HG02870 (cell line): ENCODE results near the gene HERC2.
"Not testable (repeated sequence)": the region's sequence is repeated elsewhere in the genome, so short reads cannot be mapped to it uniquely, and the experiment has no call there.

ENCODE experiments used
- ATAC-seq: cut with Tn5 transposase; IDR thresholded peaks from one replicate; pipeline ENCODE4 v1.9.1; 2021; ENCODE audit warnings: mild to moderate bottlenecking, moderate library complexity; ENCODE audit not compliant: unreplicated experiment

The HERC2 gene

GRCh38 chr15:28185148-28185895 is 136.7 kb downstream of the HERC2 start:
- no peak for ATAC-seq

GRCh38 chr15:28184166-28184565 is 137.8 kb downstream of the HERC2 start:
- no peak for ATAC-seq

GRCh38 chr15:28182731-28183130 is 139.2 kb downstream of the HERC2 start:
- no peak for ATAC-seq

DNA sequence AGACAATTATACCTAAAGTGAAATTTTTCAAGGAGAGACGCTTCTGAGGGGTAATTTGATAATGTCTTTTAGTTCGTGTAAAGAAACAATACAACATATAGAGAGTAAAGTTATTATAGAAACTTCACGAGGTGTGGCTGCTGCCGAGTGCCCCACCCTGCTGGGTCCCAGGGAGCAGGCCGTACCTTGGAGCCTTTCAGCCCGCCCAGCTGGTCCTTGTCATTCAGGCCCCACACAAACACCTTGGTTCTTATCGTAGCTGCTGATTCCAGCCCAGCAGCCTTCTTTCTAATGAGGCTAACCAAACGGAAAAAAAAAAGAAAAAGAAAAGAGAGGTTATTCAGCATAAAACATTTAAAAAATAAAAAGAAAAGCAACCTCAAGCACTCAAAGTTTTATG is 139.8 kb downstream of the HERC2 start:
- no peak for ATAC-seq

DNA sequence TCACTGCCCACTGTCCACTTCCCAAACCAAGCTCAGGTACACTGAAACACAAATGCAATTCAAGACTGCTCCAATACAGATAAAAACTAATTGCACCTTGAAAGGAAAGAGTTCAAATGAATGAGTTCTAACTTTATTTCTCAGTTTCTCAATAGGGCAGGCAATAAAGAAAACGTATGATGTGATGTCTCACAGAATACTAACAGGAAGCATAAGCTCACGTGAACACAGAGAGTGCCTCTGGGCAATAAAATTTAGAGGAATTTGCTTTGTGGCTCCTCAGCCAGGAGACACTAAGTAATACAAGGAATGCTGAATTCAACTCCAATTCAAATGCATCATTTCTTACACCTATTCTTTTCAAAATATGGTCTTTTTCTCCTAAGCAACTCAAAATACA is 140.6 kb downstream of the HERC2 start:
- no peak for ATAC-seq

GRCh38 chr15:28179270-28179669 is 142.7 kb downstream of the HERC2 start:
- no peak for ATAC-seq

DNA sequence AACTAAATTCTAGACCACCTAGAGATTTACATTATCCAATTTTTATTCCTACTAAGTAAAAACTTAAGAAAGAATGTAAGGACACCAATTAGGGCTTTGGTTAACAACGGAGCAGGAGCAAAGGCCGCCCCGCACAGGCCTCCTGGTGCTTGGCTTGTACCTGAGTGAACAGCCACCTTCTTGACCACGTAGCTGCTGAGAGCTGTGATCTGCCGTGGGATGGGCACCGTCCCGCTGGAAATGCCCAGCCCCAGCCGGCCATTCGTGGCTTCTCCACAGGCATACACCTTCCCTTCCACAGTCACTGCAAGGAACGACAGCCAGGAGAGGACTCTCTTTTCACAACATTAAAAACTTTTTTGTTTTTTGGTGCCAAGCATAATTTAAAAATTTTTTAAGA is 143.3 kb downstream of the HERC2 start:
- ATAC-seq = no peak

GRCh38 chr15:28178290-28178689 is 143.7 kb downstream of the HERC2 start:
- ATAC-seq = no peak

DNA sequence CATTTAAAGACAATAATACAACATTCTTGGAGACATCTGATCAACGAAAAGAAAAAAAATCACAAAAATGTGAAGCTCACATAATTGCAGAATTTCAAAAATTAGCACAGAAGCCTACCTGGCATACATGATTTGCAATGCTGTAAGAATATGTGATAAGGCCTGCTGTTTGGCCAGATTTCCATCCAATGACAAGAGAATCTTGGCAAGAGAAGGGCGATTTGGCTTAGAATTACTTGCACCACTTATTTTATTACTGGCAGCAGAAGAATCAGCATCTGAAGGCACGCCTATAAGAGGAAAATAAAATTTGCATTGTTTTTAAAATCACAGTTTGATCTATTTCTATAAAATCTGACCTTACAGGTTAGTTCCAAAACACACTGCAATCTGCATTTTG is 152.6 kb downstream of the HERC2 start:
- no peak for ATAC-seq

DNA sequence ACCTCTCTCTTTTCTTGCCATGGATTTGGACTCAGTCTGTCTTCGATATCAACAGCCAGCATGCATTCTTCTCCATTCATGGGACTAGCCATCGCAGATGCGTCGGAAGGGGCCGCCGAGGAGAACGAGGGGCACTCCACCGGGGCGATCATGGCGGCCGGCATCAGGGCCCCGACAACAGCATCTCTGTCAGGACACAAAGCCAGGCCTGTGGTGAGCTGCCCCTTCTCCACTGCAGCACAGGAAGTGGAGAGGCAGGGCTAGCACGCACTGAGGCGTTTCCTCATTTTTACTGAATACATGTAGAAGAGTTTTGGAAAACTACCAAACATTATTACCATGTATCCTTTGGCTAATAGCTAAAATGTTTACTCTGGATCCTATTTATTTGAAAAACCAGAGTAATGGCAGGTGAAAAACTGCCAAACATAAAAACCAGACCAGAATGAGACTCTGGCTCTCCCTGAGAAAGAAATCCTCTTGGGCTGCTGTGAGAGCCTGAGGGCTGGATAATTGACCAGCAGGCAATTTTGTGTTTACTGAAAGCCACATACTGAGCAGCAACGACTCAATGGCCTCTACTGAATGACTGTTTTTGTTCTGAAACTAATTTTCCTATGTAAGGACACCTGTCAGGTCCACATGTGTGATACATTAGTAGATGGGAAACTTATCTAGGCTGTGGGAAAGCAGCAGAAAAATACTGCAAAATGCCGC is 153.4 kb downstream of the HERC2 start:
- ATAC-seq = not testable (repeated sequence)

DNA sequence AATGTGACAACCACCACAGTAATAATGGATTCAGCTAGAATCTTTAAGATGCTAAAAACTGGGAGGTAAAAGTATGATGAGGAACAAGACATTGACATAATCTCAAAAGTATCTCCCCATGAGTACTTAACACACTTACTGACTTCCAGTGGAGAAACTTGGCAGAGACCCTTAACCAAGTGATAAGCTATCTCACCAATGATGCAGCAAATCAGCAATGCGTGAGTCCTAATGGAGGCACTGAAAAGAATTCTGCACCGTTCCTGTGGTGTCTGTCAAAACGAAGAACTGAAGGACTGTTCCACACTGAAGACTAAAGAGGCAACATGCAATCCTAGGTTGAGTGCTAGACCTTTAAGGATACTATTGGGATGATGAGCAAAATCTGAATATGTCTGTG is 154.9 kb downstream of the HERC2 start:
- no peak for ATAC-seq

DNA sequence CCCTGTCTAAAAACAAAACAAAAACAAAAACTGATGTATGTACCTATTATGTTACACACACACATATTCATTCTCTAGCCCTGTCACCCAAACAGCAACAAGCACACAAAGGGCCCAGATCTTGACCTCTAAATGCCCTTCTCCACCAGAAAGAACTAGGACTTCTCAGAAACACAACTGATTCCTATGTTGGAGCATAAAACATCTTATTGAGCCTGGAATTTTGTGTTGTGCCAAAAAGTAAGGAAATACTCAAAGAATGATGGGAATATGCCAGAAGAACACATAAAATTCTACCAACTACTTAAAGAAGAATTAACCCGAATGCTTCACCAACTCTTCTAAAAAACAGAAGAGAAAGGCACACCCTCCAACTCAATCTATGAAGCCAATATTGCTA is 156.2 kb downstream of the HERC2 start:
- ATAC-seq = no peak

DNA sequence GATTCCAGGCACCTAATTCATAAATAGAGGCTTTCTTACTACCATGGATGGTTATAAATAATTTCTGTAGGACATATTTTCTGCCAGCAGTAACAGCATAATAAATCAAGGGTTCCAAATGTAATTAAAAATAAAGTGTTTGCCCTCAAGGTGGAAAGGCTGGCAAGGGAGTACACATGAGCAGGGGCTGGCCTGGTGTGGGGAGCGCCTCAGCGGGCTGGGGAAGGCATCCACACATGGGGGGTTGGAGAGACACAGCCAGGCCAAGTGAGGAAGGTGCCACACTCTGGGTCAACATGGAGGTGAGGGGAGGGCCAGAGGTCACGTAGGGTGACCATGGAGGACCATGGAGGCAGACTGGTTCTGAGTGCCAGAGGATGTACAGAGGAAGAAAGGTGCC is 157.1 kb downstream of the HERC2 start:
- no peak for ATAC-seq

GRCh38 chr15:28154283-28154682 is 167.7 kb downstream of the HERC2 start:
- no peak for ATAC-seq

DNA sequence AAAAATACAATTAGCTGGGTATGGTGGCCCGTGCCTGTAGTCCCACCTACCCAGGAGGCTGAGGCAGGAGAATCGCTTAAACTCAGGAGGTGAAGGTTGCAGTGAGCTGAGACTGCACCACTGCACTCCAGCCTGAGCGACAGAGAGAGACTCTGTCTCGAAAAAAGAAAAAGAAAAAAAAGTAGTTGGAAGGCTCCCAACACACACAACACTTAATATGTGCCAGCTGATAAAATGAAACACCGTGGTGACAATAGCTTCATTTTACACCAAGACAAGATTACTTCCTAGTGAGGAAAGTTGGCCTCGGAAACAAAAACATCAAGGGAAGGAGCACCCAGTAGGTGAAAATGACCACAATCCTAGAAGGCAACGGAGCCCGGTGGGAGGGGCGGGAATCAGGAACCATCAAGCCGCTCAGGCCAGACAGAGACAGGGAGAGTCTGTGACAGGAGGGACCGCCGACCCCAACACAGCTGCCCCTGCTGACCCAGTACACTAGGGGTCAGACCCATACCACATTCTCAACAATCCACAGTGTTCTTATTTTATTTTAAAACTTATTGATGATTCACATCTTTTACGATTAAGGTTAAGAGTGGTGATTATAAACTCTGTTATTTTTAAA is 168.4 kb downstream of the HERC2 start:
- no peak for ATAC-seq

GRCh38 chr15:28152538-28152923 is 169.4 kb downstream of the HERC2 start:
- ATAC-seq = not testable (repeated sequence)

- ATAC-seq = not testable (repeated sequence)
Measured at GRCh38 chr15:28151864-28152537, 170.0 kb downstream of the HERC2 start.

- ATAC-seq = no peak
Measured at GRCh38 chr15:28147801-28148200, 174.2 kb downstream of the HERC2 start.

DNA sequence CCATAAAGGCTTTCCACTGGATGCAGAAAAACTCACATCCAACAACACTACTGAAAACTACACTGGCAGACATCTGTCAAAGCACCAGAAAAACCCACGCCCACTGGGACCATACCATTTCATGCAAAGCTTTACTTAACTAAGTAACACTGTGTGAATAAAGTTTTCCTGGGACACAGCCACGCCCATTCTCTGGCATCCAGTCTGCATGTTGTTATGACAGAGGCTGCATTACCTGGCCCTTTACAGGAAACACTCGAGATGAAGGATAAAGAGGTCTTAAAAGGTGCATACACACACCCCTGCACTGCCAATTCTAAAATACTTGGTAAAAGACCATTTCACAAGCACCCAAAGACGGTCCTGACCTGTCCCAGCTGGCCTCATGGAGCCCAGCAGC is 176.6 kb downstream of the HERC2 start:
- not testable (repeated sequence) for ATAC-seq

DNA sequence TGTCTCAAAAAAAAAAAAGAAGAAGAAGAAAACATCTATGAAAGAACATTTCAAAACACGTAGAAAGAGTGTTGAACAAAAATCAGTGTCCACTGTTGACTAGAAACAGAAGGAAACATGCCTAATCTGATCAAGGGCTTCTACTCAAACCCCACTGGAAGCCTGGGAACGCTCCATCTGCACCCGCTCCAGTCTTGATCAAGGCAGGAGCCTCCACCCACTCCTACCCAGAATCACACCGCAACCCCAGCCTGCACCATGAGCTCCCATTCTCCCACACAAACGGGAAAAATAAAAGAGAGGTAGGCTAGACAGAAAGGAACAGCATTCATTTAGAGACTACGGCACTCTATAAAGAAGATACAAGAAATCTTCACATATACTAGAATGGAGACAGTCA is 181.9 kb downstream of the HERC2 start:
- ATAC-seq = no peak

- not testable (repeated sequence) for ATAC-seq
Measured at GRCh38 chr15:28137408-28138039, 184.5 kb downstream of the HERC2 start.
